Right ventricle myocardium inferior (tissue), 1 donor: ENCODE data around the gene RENBP. TPM values are rescaled to one million over a fixed set of nuclear protein-coding genes. Genes with fewer than 3 reads are reported as not detected.

Source experiments
- ATAC-seq: fragments of 200-7000 bp; cut with Tn5 transposase; one replicate; pipeline ENCODE4 v1.9.1; 2020; ENCODE audit warnings: mild to moderate bottlenecking, moderate library complexity
- DNase-seq: peaks from one replicate; pipeline ENCODE4 v3.0.0; 2021; ENCODE audit errors: missing footprints
- intact Hi-C: fragments of 100-400 bp; cut with DNase I; formaldehyde crosslinking; loops from one replicate; pipeline ENCODE4 v1.11.0; 2022
- total RNA-seq: library from RNA; stranded (reverse); fragmentation: NEBNext Ultra II Directional; extraction: Animal tissue kit (Norgen Biotek cat#: 25700); gene quantifications from one replicate; pipeline ENCODE4 v1.2.1, GENCODE V29; 2021
- donor health status: DM: no; HTN: yes; CAD: no; lungs with severe emphysema.

Gene RENBP
- total RNA-seq, 1 donor from 2014 or later, result 8.8 TPM

- intact Hi-C loops, result loop anchor here (10.0 kb wide), 2 partner anchors 403 to 773 kb away; partner anchors contain the start of genes EMD and FLNA
- ATAC-seq, result peak; percentile 78
- peak; percentile 96 for DNase-seq
These were observed 27.3 kb upstream of the RENBP start, which contains the start of gene HCFC1 for GRCh38 chrX:153971450-153972367. Gene HCFC1, minus strand, starts transcription at chrX:153971818. Its CDS starts 978 bp downstream, at chrX:153970840.

DNA sequence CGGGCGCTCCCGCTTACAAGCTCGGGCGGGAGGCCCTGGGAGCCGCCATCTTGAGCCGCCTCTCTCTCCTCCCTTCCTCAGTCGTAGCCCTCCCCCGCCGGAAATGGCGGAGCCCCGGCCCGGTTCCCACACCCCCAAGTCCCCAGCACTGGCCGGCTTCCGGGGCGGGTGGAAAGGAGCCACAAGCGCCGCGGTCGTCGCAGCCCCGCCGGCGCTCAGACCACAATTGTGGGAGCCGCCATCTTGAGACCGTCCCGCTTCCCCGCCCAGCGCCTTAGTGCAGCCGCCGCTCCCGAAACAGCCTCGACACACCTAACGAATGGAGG lies 26.6 kb upstream of the RENBP start:
- ATAC-seq (peak; percentile 79), DNase-seq (peak; percentile 94)
- intact Hi-C loops, result loop anchor here (10.0 kb wide), 2 partner anchors 404 to 774 kb away; partner anchors contain the start of genes EMD and FLNA

GRCh38 chrX:153970357-153971123 lies 26.1 kb upstream of the RENBP start:
- DNase-seq, result peak; percentile 71
- intact Hi-C loops, result loop anchor here (10.0 kb wide), 2 partner anchors 404 to 774 kb away; partner anchors contain the start of genes EMD and FLNA
- peak; percentile 17 for ATAC-seq

DNA sequence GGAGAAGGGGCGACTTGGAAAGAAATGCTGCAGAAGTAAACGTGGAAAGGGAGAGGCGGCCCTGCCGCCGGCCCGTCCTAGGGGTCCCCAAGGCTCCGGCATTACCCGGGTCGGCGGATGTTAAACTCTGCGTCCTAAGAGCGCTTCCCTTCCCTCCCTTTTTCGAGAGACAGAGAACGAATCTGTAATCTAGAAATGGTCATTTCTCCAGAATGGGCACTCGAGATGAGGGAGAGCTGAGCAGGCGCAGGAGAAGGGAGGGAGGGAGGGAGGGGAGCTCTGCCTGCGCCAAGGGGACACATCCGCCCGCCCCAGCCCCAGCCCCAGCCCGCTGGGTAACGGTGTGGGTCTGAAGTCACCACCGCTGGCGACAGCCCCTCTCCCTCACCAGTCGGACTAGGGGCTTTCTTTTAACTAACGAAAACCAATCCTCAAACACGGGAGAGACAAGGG lies 25.5 kb upstream of the RENBP start:
- ATAC-seq, result no peak
- DNase-seq, result no peak
- intact Hi-C loops, result loop anchor here (10.0 kb wide), 2 partner anchors 405 to 775 kb away; partner anchors contain the start of genes EMD and FLNA

DNA sequence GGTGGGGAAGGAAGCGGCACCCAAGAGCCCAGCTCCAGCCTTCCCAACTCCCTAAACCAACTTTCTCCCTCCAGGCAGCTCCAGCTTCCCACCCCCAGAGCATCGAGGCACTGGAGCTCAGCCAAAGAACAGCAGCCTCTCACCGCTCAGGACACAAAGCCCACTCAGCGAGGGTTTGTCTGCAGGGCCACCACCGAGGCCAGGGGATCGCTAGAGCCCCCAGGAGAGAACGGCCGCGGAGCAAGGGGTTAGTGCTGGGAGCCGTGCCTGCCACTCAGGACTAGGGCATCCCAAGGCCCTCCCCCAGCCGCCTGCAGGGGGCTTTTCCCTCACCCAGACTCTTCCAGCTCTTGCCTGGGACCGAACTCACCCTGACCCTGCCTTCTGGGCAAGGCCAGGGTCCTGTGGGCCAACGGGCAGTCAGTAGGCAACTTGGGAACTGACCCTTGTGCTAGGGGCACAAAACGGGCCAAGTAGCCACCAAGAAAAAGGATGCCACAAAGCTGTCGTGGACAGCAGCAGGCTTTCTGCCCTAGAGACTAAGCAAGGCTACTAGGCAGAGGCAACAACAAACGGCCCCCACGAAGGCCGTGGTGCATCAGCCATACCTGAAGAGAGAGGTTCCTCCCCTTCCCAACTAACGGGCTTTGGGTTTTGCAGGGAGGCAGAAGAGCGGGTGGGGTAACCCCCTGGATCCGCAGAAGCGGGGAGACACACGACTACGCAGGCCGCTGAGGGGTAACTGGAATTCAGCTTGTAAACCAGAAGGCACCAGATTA lies 24.9 kb upstream of the RENBP start:
- intact Hi-C loops, result no loop called here
- no peak for DNase-seq
- ATAC-seq, result no peak

DNA sequence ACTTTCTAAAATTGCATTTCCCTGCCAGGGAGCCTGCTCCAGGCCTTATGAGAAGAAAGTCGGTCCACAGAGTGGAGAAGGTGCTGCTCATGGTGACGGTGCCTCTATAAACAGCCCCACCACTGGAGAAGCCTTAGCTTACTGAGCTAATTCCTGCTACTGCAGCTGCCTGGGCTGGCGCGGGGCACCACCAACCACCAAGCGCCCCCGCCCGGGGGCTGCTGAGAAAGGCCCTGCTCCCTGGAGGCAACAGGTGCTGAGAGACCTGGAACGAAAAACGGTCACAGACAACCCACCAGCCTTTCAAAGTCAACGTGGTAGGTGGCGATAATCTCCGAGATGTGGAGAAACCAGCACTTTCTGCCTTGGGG lies 24.3 kb upstream of the RENBP start:
- no peak for DNase-seq
- no peak for ATAC-seq
- intact Hi-C loops, result no loop called here

DNA sequence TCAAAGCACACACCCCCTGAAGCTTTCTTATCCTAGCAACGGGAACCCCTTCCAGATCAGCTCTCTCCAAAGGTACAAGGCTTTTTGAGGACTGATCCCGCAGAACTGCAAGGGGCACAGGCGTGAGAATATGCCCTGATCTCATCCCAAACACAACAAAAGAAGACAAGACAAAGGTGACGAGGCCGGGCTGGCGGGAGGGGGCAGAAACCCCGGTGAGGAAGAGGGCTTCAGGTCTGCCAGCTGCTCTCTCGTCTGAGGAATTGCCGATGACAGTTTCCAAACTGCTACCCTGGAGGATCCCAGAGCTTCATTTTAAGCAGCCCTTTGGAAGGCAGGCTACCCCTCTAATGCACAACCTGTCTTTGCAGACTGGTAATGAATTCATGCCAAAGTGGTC lies 23.8 kb upstream of the RENBP start:
- ATAC-seq (no peak), DNase-seq (no peak)
- intact Hi-C loops, result no loop called here

DNA sequence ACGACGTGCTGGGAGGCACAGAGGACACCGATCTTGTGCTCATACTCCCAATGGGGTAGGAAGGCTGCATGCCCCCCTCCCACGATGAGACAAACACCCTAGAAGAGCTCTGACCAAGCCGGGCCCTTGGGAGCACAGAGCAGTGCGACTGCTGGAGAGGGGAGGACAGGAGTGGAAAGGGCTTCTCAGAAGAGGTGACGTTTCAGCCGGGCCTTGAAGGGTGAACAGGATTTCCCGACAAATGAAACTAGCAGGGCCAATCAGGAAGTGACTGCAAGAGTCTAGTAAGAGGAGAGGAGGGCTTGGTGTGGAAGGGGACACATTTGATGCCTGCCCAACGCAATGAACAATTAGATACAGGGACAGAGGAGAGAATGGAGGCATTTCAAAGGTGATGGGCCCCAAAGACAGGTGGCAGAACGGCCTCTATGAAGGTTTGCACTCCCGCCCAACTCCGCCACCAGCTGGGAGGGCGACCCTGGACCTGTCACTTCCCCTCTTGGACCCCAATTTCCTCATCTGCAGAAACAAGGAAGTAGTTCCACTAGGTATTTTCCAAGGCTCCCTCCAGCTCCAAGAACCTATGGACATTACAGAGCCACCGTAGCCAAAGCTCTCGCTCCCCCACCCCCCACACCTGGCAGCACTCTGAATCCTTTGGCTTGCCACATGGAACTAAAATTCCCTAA lies 23.2 kb upstream of the RENBP start:
- no peak for ATAC-seq
- intact Hi-C loops, result no loop called here

DNA sequence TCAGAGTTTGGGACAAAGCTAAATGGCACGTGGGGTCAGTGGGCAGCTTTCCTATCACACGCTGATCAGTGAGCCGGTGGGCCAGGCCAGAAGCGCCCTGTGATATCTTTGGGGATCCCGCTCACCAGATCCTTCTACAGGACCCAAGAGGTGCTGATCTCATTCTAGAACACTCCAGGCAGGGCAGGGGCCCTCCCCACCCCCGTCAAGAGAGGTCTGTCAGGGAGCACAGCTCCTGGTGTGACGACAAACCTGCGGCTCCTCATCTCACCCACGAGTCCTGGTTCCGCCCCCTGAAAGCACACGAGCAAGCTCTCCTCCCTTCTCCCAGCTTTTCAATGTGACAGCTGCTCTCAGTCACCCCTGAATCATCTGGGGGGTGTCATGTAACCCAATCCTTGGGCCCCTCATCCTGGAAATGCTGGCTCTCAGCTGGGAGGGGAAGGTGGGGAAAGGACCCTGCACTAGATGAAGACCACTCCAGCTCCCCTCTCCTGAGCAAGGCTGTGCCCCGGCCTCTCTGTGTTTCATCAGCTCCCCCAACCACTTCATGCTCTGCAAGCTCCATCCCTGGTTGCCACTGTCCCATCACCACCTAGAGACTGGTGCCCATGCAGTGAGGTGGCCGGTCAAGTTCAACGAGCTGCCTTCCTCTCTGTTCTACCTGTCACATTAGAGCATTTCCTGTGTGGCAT lies 22.5 kb upstream of the RENBP start:
- DNase-seq (no peak), ATAC-seq (no peak)
- intact Hi-C loops, result no loop called here

More for the DNA sequence above, 23.2 kb upstream of the RENBP start:
- no peak for DNase-seq

DNA sequence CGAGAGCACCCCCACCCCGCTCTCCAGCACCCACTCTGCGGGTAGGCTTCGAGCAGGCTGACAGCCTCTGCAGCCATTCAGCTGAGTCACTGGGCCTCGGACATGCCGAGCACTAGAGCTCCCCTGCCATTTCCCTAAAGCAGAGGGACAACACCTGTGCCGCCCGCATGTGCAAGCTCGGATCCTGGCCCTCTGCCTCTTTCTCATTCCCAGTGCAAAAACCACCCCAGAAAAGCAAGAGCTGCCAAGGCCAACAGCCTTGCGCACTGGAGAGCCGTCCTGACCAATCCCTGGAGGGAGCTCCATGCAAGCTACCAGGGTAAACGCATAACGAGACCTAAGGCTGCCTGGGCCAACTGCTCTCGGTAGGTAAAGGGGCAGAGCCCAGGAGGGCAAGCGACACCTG lies 21.8 kb upstream of the RENBP start:
- DNase-seq, result no peak
- ATAC-seq, result peak; percentile 9
- intact Hi-C loops, result no loop called here

DNA sequence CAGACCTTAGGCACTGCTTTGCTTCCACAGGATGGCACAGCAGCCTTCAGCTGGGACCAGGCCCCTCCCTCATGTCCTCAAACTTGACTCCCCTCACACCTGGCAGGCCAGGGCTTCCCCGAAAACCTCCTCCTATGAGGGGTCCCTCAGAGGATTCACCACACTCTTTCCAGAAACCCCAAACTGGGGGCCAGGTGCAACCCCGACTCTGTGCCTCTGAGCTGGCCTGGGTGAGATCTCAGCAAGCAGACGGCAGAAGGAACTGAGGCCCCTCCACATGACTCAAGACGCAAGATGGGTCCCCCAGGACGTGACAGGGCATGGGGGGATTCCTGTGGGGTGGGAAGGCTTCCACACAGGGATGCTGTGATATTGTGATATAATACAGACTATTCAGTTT lies 21.0 kb upstream of the RENBP start:
- no peak for DNase-seq
- no peak for ATAC-seq
- intact Hi-C loops, result no loop called here

DNA sequence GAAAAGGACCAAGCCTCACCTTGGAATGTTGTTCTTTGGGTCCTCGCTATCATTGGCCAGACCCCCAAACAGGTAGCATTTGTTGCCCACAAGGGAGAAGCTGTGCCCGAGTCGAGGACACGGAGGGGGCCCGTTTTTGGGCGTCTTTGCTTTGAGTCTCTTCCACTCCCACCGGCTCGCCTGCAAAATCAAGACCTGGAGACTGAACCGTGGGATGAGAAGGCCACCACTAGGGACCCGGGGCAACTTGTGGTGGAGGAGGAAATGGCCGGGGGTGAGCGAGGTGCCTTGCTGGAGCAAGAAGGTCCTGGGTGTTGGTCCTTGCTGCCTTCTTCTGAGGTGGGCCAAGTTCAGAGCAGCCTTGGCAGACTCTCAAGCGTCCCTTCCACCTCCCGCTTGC lies 19.7 kb upstream of the RENBP start:
- DNase-seq, result no peak
- no peak for ATAC-seq
- intact Hi-C loops, result no loop called here

- intact Hi-C loops, result no loop called here
- DNase-seq, result no peak
- ATAC-seq, result no peak
These were observed 19.1 kb upstream of the RENBP start for GRCh38 chrX:153963546-153963945.

- intact Hi-C loops, result no loop called here
- no peak for DNase-seq
- no peak for ATAC-seq
These were observed 16.8 kb upstream of the RENBP start for GRCh38 chrX:153961292-153961691.

DNA sequence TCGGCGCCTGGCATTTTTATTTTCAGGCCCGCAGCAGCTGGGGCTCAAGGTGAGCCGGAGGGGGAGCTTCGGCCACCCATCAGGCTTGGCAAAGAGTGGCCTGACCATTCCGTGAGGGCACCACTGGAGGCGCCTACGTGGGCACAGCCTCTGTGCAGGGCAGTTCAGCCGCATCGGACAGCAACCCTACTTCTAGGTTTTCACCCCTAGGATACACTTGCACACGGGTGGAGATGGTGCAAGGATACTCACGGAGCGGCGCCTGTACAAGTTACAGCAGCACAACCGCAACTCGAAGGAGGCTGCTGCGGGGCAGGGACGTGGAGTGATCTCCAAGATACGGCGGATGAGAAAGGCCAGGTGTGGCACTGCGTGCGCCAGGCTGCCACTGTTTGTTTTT lies 16.3 kb upstream of the RENBP start:
- no peak for ATAC-seq

DNA sequence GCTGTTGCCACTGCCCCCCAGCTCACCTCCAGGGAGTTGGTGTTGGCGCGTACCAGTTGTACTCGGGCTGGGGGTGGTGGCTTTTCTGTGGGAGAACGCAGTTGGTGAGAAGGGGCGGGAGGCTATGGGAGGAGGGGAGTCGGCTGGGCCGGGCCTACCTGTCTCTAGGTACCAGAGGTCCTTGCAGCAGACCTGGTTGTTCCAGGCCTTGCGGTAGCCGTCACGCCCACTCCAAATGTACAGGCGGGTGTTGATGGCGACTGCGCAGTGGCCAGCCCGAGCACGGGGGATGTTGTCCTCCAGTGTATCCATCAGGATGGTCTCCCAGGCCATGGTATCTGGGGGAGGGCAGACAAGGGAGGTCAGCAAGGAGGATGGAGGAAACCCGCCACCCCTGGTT lies 15.6 kb upstream of the RENBP start:
- DNase-seq (no peak), ATAC-seq (no peak)
- intact Hi-C loops, result no loop called here

More for the DNA sequence above, 16.3 kb upstream of the RENBP start:
- no peak for DNase-seq
- intact Hi-C loops, result no loop called here

GRCh38 chrX:153959649-153960048 lies 15.2 kb upstream of the RENBP start:
- ATAC-seq, result no peak
- DNase-seq, result no peak
- intact Hi-C loops, result no loop called here

DNA sequence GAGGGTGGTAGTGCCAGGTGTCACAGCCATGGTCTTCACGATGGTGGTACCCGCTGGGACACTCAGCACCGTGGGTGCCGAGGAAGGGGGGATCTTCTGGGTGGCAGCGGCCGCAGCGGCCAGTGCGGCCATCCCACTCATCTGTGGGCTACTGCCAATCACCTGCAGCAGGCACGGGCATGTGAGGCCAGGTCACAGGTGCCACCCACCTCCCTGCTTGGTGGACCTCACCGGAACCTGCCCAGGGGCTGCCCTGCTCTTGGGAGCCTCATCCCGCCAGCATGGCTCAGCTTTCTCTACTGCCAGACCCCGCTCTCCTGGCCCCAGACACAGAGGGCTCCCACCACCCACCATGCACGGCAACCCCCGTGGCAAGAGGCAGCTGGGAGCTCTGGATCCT lies 14.2 kb upstream of the RENBP start:
- DNase-seq, result no peak
- intact Hi-C loops, result no loop called here
- ATAC-seq, result no peak
